GM20431 (cell line): ENCODE results near the gene FAM163B.

Experiments used
- in situ Hi-C: fragments of 300-500 bp; cut with MseI, MboI; formaldehyde crosslinking; loops from one replicate; pipeline ENCODE4 v1.15.0; 2020; ENCODE audit warnings: low sequenced_read_pairs; ENCODE audit not compliant: unreplicated experiment

Gene FAM163B

DNA sequence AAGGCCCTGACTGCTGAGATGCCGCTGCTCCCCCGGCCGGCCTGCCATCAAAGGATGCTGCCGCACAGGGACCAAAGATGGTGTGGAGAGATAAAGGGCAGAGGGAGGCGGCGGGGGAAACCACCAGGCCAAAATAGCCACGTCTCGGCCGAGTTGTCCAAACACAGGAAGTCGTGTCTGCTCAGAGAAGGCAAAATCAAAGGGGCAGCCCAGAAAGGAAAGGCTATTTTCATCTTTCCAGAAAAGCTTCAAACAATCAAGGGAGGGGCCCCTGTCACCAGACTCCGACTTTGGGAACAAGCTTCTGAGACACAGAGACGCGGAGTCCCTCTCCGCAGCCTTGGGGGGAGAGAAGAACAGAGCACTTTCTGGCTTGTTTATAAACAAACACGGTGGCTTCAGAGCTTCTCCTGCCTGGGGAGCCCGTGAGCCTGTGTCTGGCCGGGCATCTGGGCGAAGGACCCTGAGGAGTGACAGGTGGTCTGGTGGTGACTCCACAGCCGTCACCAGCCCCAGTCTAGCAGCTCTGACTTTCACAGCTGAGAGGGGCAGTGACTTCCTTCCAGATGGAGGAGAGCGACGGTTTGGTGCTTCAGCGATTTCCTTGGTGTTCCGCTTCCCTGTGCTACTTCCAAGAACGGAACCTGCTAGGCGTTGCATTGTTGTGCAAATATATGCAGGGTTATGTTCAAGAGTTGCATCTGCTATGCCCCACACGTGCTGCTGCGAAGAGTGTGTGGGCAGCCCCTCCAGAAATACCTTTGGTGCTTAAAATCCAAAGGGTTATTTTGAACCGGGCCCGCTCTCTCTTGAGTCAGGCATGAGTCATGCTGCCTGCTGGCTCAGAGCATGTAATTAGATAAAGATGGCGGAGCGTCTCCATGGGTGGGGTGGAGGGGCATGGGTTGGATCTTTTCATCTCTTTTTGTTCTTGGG, 50.7 kb downstream of the FAM163B start:
- in situ Hi-C loops = no loop called here

DNA sequence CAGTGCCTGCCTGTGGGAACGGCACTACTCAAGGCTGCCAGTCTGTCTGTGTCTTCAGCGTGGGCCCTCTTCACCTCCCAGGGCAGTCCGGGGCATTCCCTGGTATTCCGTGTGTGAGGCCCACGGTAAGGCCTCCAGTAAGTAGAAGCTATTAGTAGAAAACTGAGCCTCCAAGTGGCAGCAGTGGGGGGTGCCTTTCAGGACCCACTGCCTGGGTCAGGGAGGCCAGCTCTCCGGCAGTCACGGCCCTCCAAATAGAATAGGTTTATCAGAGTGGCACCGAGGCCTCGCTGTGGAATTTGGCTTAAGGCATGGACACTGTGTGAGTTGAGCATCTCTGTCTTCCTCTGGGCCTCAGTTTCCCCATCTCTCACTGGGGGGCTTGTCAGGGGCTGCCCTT, 51.6 kb downstream of the FAM163B start:
- in situ Hi-C loops = no loop called here

GRCh38 chr9:133556354-133556753, 52.8 kb downstream of the FAM163B start:
- in situ Hi-C loops = no loop called here

GRCh38 chr9:133554729-133555128, 54.5 kb downstream of the FAM163B start:
- in situ Hi-C loops = no loop called here

DNA sequence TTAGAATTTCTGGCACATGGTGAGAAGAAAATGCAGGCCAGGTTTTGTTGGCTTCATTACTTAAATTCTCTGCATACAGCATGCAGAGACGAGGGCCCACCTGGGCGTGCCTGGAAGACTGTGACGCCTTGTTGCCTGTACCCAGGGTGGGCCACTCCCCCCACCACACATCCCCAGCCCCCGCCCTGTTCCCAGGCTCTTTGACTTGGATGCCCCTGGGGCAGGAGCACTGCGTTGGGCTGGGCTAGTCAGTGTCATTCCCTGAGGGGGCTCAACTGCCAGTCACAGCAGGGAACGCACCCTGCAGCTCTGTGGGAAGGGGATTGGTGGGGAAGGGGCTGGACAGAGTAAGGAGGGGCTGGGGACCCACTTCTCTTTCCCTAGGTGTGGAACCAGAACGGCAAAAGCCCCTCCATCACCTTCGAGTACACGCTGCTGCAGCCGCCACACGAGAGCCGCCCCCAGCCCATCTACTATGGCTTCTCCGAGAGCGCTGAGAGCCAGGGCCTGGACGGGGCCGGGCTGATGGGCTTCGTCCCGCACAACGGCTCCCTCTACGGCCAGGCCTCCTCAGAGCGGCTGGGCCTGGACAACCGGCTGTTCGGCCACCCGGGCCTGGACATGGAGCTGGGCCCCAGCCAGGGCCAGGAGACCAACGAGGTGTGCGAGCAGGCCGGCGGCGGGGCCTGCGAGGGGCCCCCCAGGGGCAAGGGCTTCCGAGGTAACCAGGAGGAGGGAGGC, 55.0 kb downstream of the FAM163B start:
- in situ Hi-C loops = no loop called here

GRCh38 chr9:133553123-133553522, 56.1 kb downstream of the FAM163B start:
- in situ Hi-C loops = no loop called here

- in situ Hi-C loops = no loop called here
These were observed 57.0 kb downstream of the FAM163B start for GRCh38 chr9:133552236-133552635.

GRCh38 chr9:133551446-133551845, 57.7 kb downstream of the FAM163B start:
- in situ Hi-C loops = no loop called here

GRCh38 chr9:133547116-133547515, 62.1 kb downstream of the FAM163B start:
- in situ Hi-C loops = no loop called here

GRCh38 chr9:133546287-133546680, 62.9 kb downstream of the FAM163B start:
- in situ Hi-C loops = no loop called here

- in situ Hi-C loops = no loop called here
These were observed 63.5 kb downstream of the FAM163B start for GRCh38 chr9:133545494-133546286.

DNA sequence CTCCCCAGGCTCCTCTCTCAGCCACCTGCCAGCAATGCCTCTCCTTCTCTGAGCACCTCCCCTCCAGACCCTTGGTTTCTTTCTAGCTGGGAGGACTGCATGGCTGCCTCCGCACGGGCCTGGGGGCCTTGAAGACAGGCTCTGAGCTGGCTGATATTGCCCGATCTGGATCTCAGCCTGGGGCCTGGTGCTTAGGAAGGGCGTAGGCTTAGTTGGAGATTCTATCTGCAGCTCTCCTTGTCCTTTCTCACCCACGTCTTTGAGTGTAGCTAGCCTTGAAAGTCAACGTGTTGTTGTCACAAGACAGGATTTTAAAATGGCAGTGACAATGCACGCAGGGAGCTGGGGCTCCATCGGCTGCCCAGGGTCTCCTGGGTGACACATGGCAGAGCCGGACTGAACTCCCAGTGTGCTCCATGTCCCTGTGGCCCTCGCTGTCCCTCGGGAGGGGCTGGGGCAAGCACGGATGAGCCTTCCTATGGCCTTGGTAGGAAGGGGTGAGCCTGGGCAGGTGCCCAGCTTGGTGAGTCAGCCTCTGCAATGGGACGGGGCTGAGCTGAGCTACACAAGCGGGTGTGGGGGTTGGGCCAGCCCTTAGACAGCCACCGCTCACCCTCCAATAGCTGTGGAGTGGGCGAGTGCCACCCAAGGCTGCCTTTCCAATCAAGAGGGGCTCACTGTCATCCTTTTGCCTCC, 65.3 kb downstream of the FAM163B start:
- in situ Hi-C loops = no loop called here

DNA sequence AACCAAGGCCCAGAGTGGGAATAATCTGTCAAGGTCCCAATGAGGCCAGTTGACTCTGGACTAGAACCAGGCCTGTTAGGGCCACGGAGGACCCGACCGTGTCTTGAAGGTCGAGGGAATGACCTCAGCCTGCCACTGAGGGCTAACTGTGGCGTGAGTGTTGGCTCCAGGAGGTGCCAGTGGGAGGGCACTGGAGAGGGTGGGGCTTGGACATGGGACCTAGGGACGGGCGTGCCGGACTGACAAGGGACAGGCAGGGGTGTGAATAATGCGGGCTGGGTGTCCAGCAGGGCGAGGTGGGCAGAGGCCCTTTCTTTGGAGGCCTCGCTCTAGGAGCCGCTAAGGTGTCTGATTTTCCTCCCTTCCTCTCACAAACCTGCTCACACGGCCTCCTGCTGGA, 67.2 kb downstream of the FAM163B start:
- in situ Hi-C loops = no loop called here

DNA sequence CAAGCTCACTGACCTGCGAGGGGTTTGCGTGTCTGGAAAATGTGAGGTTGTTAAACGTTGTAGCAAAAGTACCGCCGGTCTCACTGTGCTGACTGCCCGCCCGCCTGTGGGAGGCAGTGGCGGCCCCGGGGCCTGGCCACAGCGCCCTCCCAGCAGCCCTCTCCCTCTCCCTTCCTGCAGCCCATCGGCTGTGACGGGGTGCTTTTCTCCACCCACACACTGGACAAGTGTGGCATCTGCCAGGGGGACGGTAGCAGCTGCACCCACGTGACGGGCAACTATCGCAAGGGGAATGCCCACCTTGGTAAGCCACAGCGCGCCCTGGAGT, 68.5 kb downstream of the FAM163B start:
- in situ Hi-C loops = no loop called here

GRCh38 chr9:133539991-133540697, 69.0 kb downstream of the FAM163B start:
- in situ Hi-C loops = no loop called here

- in situ Hi-C loops = no loop called here
These were observed 70.0 kb downstream of the FAM163B start for GRCh38 chr9:133538851-133539833.

DNA sequence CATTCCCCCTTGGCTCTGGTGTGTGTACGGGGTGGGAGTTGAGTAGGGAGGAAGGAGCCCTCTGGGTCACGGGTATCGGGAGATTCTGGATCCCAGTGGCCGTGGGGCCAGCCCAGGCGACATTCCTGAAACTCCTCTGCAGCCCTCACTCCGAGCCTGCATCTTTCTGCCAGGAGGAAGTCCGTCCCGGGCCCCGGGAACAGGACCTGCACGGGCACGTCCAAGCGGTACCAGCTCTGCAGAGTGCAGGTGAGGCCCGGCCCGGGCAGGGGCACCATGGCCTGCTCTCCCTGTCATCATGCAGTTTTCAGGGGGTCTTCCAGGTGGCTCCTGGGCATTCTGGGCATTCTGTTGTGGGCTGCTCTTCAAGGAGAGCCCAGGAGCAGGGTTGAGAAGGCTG, 71.0 kb downstream of the FAM163B start:
- in situ Hi-C loops = no loop called here

GRCh38 chr9:133537257-133537656, 71.9 kb downstream of the FAM163B start:
- in situ Hi-C loops = no loop called here
